CD4-positive, alpha-beta T cell (primary cell): ENCODE measurements around the gene KCNK4. TPM values are rescaled to one million over a fixed set of nuclear protein-coding genes. Genes with fewer than 3 reads are reported as not detected.

Experiments
- ATAC-seq: fragments of 200-7000 bp; cut with Tn5 transposase; one replicate; pipeline ENCODE4 v1.10.0; 2022; ENCODE audit warnings: mild to moderate bottlenecking; ENCODE audit not compliant: poor library complexity
- CTCF ChIA-PET: fragments of 350-600 bp; sonication (Branson Sonifier 250); formaldehyde crosslinking; loops from one replicate; lab custom pipeline; 2021; ENCODE audit warnings: antibody characterized with exemption, inconsistent platforms; lab: Charles Lee
- POLR2A ChIA-PET: fragments of 350-600 bp; sonication (Branson Sonifier 250); formaldehyde crosslinking; loops from one replicate; lab custom pipeline; 2021; ENCODE audit warnings: antibody characterized with exemption, inconsistent platforms; lab: Charles Lee
- DNase-seq, 14 experiments: peaks; one replicate each; pipeline ENCODE4 v3.0.0-alpha.2; 2013 to 2020; ENCODE audit warnings: mixed read lengths in 2 of 14
- H3K27ac ChIP-seq, 2 donors: one replicate each; pipeline versions ENCODE4 v1.5.1 to v1.7.0; 2013; ENCODE audit warnings: low read length in 2 of 2, low read depth in 1 of 2, mild to moderate bottlenecking in 1 of 2
- H3K27me3 ChIP-seq, 2 experiments: 1 replicate in 1 of 2; 2 replicates in 1 of 2; pipeline versions ENCODE4 v1.6.1 to v1.7.0; 2013; ENCODE audit warnings: low read length in 2 of 2, control low read depth in 1 of 2, mild to moderate bottlenecking in 1 of 2, moderate library complexity in 1 of 2; ENCODE audit not compliant: insufficient read depth in 2 of 2, control insufficient read depth in 1 of 2
- H3K36me3 ChIP-seq: one replicate; pipeline ENCODE4 v1.6.1; 2013; ENCODE audit warnings: low read length, control low read depth; ENCODE audit not compliant: insufficient read depth
- H3K4me1 ChIP-seq: one replicate; pipeline ENCODE4 v1.6.1; 2013; ENCODE audit warnings: low read length, control low read depth; ENCODE audit not compliant: insufficient read depth
- H3K4me3 ChIP-seq: one replicate; pipeline ENCODE4 v1.5.1; 2013; ENCODE audit warnings: mild to moderate bottlenecking, low read length, moderate library complexity
- H3K9me3 ChIP-seq, 2 experiments: 1 replicate in 1 of 2; 2 replicates in 1 of 2; pipeline versions ENCODE4 v1.6.1 to v1.7.0; 2013; ENCODE audit warnings: low read length in 2 of 2, mild to moderate bottlenecking in 2 of 2, control low read depth in 1 of 2, moderate library complexity in 1 of 2; ENCODE audit not compliant: control insufficient read depth in 1 of 2, insufficient read depth in 1 of 2
- H3K27ac Mint-ChIP-seq: one replicate; pipeline ENCODE4 v1.8.0; 2020; ENCODE audit warnings: mixed read lengths
- H3K27me3 Mint-ChIP-seq: one replicate; pipeline ENCODE4 v1.8.0; 2021; ENCODE audit warnings: mixed read lengths
- H3K36me3 Mint-ChIP-seq: one replicate; pipeline ENCODE4 v1.8.0; 2021; ENCODE audit warnings: low read depth, mixed read lengths
- H3K4me1 Mint-ChIP-seq: one replicate; pipeline ENCODE4 v1.8.0; 2021; ENCODE audit warnings: low read depth, mixed read lengths
- H3K4me3 Mint-ChIP-seq: one replicate; pipeline ENCODE4 v1.8.0; 2020; ENCODE audit warnings: mild to moderate bottlenecking, mixed read lengths
- H3K9me3 Mint-ChIP-seq: one replicate; pipeline ENCODE4 v1.8.0; 2020; ENCODE audit warnings: mixed read lengths
- CTCF ChIP-seq: fragments of 200-600 bp; IDR thresholded peaks from one replicate; pipeline ENCODE4 v1.8.0; 2022; ENCODE audit warnings: antibody characterized with exemption, mild to moderate bottlenecking
- intact Hi-C, 2 experiments: fragments of 100-400 bp; cut with DNase I in 1 of 2; cut with micrococcal nuclease in 1 of 2; formaldehyde crosslinking; loops; one replicate each; pipeline versions ENCODE4 v1.15.1 to v1.9.0; 2023 to 2025; cut with DNase I, micrococcal nuclease
- total RNA-seq, 174 experiments: library from RNA in 2 of 174; stranded (reverse) in 2 of 174; gene quantifications; one replicate each; pipeline ENCODE4 v1.2.3 and lab custom pipeline; 2021 to 2026

The KCNK4 gene
- total RNA-seq, 2 experiments from 2014 or later, result 0.14 TPM; not detected in 1

GRCh38 chr11:64286801-64287159 is 4.3 kb upstream of the KCNK4 start:
- Mint-ChIP-seq H3K4me3 (peak overlapping the region; percentile 90), H3K9me3 (no peaks in the 10 kb centered on the region), H3K4me1 (peaks cover 20% of the 10 kb centered on the region), H3K36me3 (peaks cover 5% of the 10 kb centered on the region), H3K27me3 (peaks cover 8% of the 10 kb centered on the region), H3K27ac (peak overlapping the region; percentile 88)
- no peak for TF ChIP-seq CTCF
- ChIA-PET POLR2A (interaction anchor here (3.8 kb wide), 1 partner anchor 18 kb away, joined by 18 read pairs; the partner anchor contains the start of gene ESRRA), CTCF (interaction anchor here (0.6 to 3.9 kb wide), 3 partner anchors 14 to 1519 kb away, joined by 3 to 21 read pairs (median 10); partner anchors contain the start of gene CATSPERZ)
- ATAC-seq, result no peak
- Histone ChIP-seq H3K27ac (no peak overlapping the region), H3K36me3 (peaks cover 13% of the 10 kb centered on the region), H3K9me3 (peaks cover 0 to 6% of the 10 kb centered on the region in 2 experiments), H3K4me1 (peaks cover 40% of the 10 kb centered on the region), H3K4me3 (no peak overlapping the region), H3K27me3 (peaks cover 13 to 14% of the 10 kb centered on the region in 2 experiments)
- intact Hi-C loops, result loop anchor here in 1 of 2 experiments (1.0 kb wide), 1 partner anchor 17 kb away; no protein-coding TSS in a partner anchor
- DNase-seq, result peak in 1 of 14 experiments; percentile 42

- no peak for TF ChIP-seq CTCF
- peaks cover 19% of the 10 kb centered on the region for H3K4me1 Mint-ChIP-seq
- peaks cover 19 to 22% of the 10 kb centered on the region in 2 experiments for H3K27me3 ChIP-seq
- no peak overlapping the region for H3K27ac ChIP-seq
- peaks cover 0 to 7% of the 10 kb centered on the region in 2 experiments for H3K9me3 ChIP-seq
- H3K9me3 Mint-ChIP-seq, result no peaks in the 10 kb centered on the region
- intact Hi-C loops, result no loop called here
- peaks cover 5% of the 10 kb centered on the region for H3K36me3 Mint-ChIP-seq
- H3K4me1 ChIP-seq, result peaks cover 46% of the 10 kb centered on the region
- peaks cover 6% of the 10 kb centered on the region for H3K36me3 ChIP-seq
- POLR2A ChIA-PET, result interaction anchor here (3.8 kb wide), 1 partner anchor 17 kb away, joined by 18 read pairs; the partner anchor contains the start of gene ESRRA
- H3K27ac Mint-ChIP-seq, result no peak overlapping the region
- ATAC-seq (no peak), DNase-seq (no peak)
- CTCF ChIA-PET, result no interaction called here
- H3K27me3 Mint-ChIP-seq, result peaks cover 13% of the 10 kb centered on the region
- H3K4me3 Mint-ChIP-seq, result peak overlapping the region; percentile 62
- H3K4me3 ChIP-seq, result no peak overlapping the region
Measured at GRCh38 chr11:64287676-64288352, 3.3 kb upstream of the KCNK4 start.

- CTCF ChIA-PET, result no interaction called here
- H3K27ac ChIP-seq, result no peak overlapping the region
- peak overlapping the region; percentile 7 for H3K4me3 Mint-ChIP-seq
- TF ChIP-seq CTCF, result no peak
- ATAC-seq (no peak), DNase-seq (no peak)
- H3K36me3 ChIP-seq, result peaks cover 6% of the 10 kb centered on the region
- peaks cover 41% of the 10 kb centered on the region for H3K4me1 ChIP-seq
- peaks cover 5% of the 10 kb centered on the region for H3K36me3 Mint-ChIP-seq
- peaks cover 14% of the 10 kb centered on the region for H3K4me1 Mint-ChIP-seq
- intact Hi-C loops, result no loop called here
- no peak overlapping the region for H3K4me3 ChIP-seq
- POLR2A ChIA-PET, result no interaction called here
- no peak overlapping the region for H3K27ac Mint-ChIP-seq
- peaks cover 25 to 27% of the 10 kb centered on the region in 2 experiments for H3K27me3 ChIP-seq
- peaks cover 18% of the 10 kb centered on the region for H3K27me3 Mint-ChIP-seq
- H3K9me3 Mint-ChIP-seq, result no peaks in the 10 kb centered on the region
- H3K9me3 ChIP-seq, result peaks cover 0 to 10% of the 10 kb centered on the region in 2 experiments
Measured at GRCh38 chr11:64288353-64288750, 2.8 kb upstream of the KCNK4 start.
